ENCODE data around the gene RAB31.

DNA sequence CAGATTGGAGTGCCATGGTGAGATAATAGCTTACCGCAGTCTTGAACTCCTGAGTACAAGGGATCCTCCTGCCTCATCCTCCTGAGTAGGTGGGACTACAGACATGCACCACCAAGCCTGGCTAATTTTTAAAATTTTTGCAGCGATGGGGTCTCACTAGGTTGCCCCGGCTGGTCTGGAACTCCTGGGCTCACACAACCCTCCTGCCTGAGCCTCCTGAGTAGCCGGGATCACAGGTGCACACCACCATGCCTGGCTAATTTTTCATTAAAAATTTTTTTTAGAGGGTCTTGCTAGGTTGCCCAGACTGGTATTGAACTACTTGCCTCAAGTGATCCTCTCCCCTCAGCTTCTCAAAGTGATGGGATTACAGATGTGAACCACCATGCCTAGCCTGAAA lies 27.8 kb downstream of the RAB31 start:
- TF ChIP-seq, protein P1, sequence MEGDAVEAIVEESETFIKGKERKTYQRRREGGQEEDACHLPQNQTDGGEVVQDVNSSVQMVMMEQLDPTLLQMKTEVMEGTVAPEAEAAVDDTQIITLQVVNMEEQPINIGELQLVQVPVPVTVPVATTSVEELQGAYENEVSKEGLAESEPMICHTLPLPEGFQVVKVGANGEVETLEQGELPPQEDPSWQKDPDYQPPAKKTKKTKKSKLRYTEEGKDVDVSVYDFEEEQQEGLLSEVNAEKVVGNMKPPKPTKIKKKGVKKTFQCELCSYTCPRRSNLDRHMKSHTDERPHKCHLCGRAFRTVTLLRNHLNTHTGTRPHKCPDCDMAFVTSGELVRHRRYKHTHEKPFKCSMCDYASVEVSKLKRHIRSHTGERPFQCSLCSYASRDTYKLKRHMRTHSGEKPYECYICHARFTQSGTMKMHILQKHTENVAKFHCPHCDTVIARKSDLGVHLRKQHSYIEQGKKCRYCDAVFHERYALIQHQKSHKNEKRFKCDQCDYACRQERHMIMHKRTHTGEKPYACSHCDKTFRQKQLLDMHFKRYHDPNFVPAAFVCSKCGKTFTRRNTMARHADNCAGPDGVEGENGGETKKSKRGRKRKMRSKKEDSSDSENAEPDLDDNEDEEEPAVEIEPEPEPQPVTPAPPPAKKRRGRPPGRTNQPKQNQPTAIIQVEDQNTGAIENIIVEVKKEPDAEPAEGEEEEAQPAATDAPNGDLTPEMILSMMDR (IDR thresholded peaks at IDR 0.05): no peak
- TF ChIP-seq POLR2A (IDR thresholded peaks at IDR 0.05): no peak
